OCI-LY7 (cell line): ENCODE measurements around the gene TTLL9. TPM values are rescaled to one million over a fixed set of nuclear protein-coding genes. Genes with fewer than 3 reads are reported as not detected.

Experiments
- BruUV-seq: library from RNA; stranded (reverse); fragments of 400-500 nt; replicated peaks from 2 replicates; lab custom pipeline; 2021; lab: Mats Ljungman, UMichigan
- CTCF ChIA-PET: fragments of 300-600 bp; sonication (Branson Sonifier 250); formaldehyde crosslinking; loops from one replicate; lab custom pipeline; 2022; ENCODE audit warnings: antibody characterized with exemption; ENCODE audit not compliant: unreplicated experiment; lab: Charles Lee
- POLR2A ChIA-PET: fragments of 300-600 bp; sonication (Branson Sonifier 250); formaldehyde crosslinking; loops from one replicate; lab custom pipeline; 2022; ENCODE audit warnings: antibody characterized with exemption; lab: Charles Lee
- DNase-seq: peaks from one replicate; pipeline ENCODE4 v3.0.0-alpha.2; 2015; ENCODE audit warnings: low spot score
- H2AFZ ChIP-seq: fragments of 200-600 bp; sonication (generic), shearing (Covaris generic); 2 replicates; pipeline ENCODE4 v1.6.1; 2014; ENCODE audit warnings: mild to moderate bottlenecking, antibody characterized with exemption, low read length, moderate library complexity
- H3K27ac ChIP-seq: fragments of 200-600 bp; sonication (generic); 2 replicates; pipeline ENCODE4 v1.5.1; 2014; ENCODE audit warnings: mixed run types, low read depth, mild to moderate bottlenecking, moderate library complexity, low read length, inconsistent platforms; ENCODE audit not compliant: poor library complexity, severe bottlenecking
- H3K36me3 ChIP-seq: fragments of 200-600 bp; sonication (generic); 2 replicates; pipeline ENCODE4 v1.6.1; 2014; ENCODE audit warnings: mild to moderate bottlenecking, antibody characterized with exemption, low read length, moderate library complexity, mixed read lengths; ENCODE audit not compliant: insufficient read depth
- H3K4me1 ChIP-seq: fragments of 200-600 bp; sonication (generic); 2 replicates; pipeline ENCODE4 v1.5.1; 2014; ENCODE audit warnings: mild to moderate bottlenecking, low read length; ENCODE audit not compliant: insufficient read depth, poor library complexity, severe bottlenecking
- H3K4me2 ChIP-seq: fragments of 200-600 bp; sonication (generic); 2 replicates; pipeline ENCODE4 v1.6.1; 2014; ENCODE audit warnings: mild to moderate bottlenecking, low read length
- H3K4me3 ChIP-seq: fragments of 200-600 bp; sonication (generic); 2 replicates; pipeline ENCODE4 v1.5.1; 2014; ENCODE audit warnings: mild to moderate bottlenecking, low read depth, low read length; ENCODE audit not compliant: poor library complexity, severe bottlenecking
- H3K79me2 ChIP-seq: fragments of 200-600 bp; sonication (generic); 2 replicates; pipeline ENCODE4 v1.6.1; 2016; ENCODE audit warnings: low read depth, mild to moderate bottlenecking, low read length, moderate library complexity, mixed read lengths; ENCODE audit not compliant: insufficient read depth
- H3K9me2 ChIP-seq: fragments of 200-600 bp; sonication (generic); 2 replicates; pipeline ENCODE4 v1.6.1; 2016; ENCODE audit warnings: mild to moderate bottlenecking, low read length, mixed read lengths; ENCODE audit not compliant: insufficient read depth
- H3K9me3 ChIP-seq: fragments of 200-600 bp; sonication (generic); 2 replicates; pipeline ENCODE4 v1.6.1; 2014; ENCODE audit warnings: mild to moderate bottlenecking, mixed run types, low read length, mixed read lengths
- H4K20me1 ChIP-seq: fragments of 200-600 bp; sonication (generic); 2 replicates; pipeline ENCODE4 v1.6.1; 2014; ENCODE audit warnings: mild to moderate bottlenecking, antibody characterized with exemption, low read length, moderate library complexity, mixed read lengths; ENCODE audit not compliant: insufficient read depth
- CTCF ChIP-seq: fragments of 200-600 bp; sonication (generic); conservative IDR thresholded peaks from 2 replicates; pipeline ENCODE4 v1.5.1; 2014; ENCODE audit warnings: mild to moderate bottlenecking, antibody characterized with exemption, low read length, moderate library complexity, mixed read lengths
- EZH2phosphoT487 ChIP-seq: fragments of 200-600 bp; sonication (generic); IDR thresholded peaks from 2 replicates; pipeline ENCODE4 v1.6.1; 2018; ENCODE audit warnings: low read depth, borderline replicate concordance, mild to moderate bottlenecking, mixed run types, antibody characterized with exemption, low read length, moderate library complexity, mixed read lengths
- intact Hi-C: fragments of 100-400 bp; cut with micrococcal nuclease; formaldehyde crosslinking; loops from one replicate; pipeline ENCODE4 v1.10.0; 2022; ENCODE audit not compliant: unreplicated experiment
- total RNA-seq, 2 experiments: library from RNA; depleted of rRNA in 1 of 2; stranded (reverse); fragments of >200 nt in 1 of 2; shearing (Covaris generic) in 1 of 2; gene quantifications; 2 replicates each; pipeline ENCODE4 v1.2.3, GENCODE V29; 2014 to 2022

The TTLL9 gene
- total RNA-seq, 2 experiments from 2014 or later: not detected

- Histone ChIP-seq H3K36me3 (no peaks in the 10 kb centered on the region), H2AFZ (no peak overlapping the region), H3K9me3 (no peaks in the 10 kb centered on the region), H4K20me1 (no peaks in the 10 kb centered on the region), H3K4me1 (no peaks in the 10 kb centered on the region), H3K79me2 (no peaks in the 10 kb centered on the region), H3K4me3 (no peak overlapping the region), H3K4me2 (no peak overlapping the region), H3K9me2 (no peaks in the 10 kb centered on the region), H3K27ac (no peak overlapping the region)
- BruUV-seq: no TSS peak
- intact Hi-C loops: no loop called here
- DNase-seq: no peak
- POLR2A ChIA-PET: interaction anchor here (0.5 to 0.6 kb wide), 3 partner anchors 200 to 762 kb away, joined by 3 to 4 read pairs (median 3); no protein-coding TSS in a partner anchor
- CTCF ChIA-PET: no interaction called here
- TF ChIP-seq CTCF: no peak
- TF ChIP-seq EZH2phosphoT487: no peak
Observed at GRCh38 chr20:31930779-31931178, 60.3 kb downstream of the TTLL9 start.

GRCh38 chr20:31933698-31934097, 63.3 kb downstream of the TTLL9 start:
- no peaks in the 10 kb centered on the region for H3K36me3 ChIP-seq
- no peak for DNase-seq
- intact Hi-C loops: no loop called here
- ChIA-PET CTCF (no interaction called here), POLR2A (no interaction called here)
- no peak overlapping the region for H3K27ac ChIP-seq
- BruUV-seq: no TSS peak
- H3K4me2 ChIP-seq: no peak overlapping the region
- TF ChIP-seq CTCF (no peak), EZH2phosphoT487 (no peak)
- no peak overlapping the region for H2AFZ ChIP-seq
- no peak overlapping the region for H3K4me3 ChIP-seq
- H3K9me2 ChIP-seq: no peaks in the 10 kb centered on the region
- no peaks in the 10 kb centered on the region for H4K20me1 ChIP-seq
- H3K79me2 ChIP-seq: no peaks in the 10 kb centered on the region
- no peaks in the 10 kb centered on the region for H3K9me3 ChIP-seq
- no peaks in the 10 kb centered on the region for H3K4me1 ChIP-seq

GRCh38 chr20:31934491-31934890, 64.1 kb downstream of the TTLL9 start:
- no peaks in the 10 kb centered on the region for H3K9me3 ChIP-seq
- ChIA-PET CTCF (no interaction called here), POLR2A (interaction anchor here (0.6 kb wide), 1 partner anchor 10 kb away, joined by 3 read pairs; no protein-coding TSS in a partner anchor)
- DNase-seq: no peak
- H2AFZ ChIP-seq: no peak overlapping the region
- H3K9me2 ChIP-seq: no peaks in the 10 kb centered on the region
- no peak overlapping the region for H3K4me2 ChIP-seq
- no peaks in the 10 kb centered on the region for H3K4me1 ChIP-seq
- H4K20me1 ChIP-seq: no peaks in the 10 kb centered on the region
- intact Hi-C loops: no loop called here
- no peaks in the 10 kb centered on the region for H3K36me3 ChIP-seq
- no TSS peak for BruUV-seq
- TF ChIP-seq CTCF: no peak
- no peak for TF ChIP-seq EZH2phosphoT487
- H3K79me2 ChIP-seq: no peaks in the 10 kb centered on the region
- no peak overlapping the region for H3K4me3 ChIP-seq
- no peak overlapping the region for H3K27ac ChIP-seq
